SIG-M5 treated with dmso at 0.1 percent for 504 hours (cell line): ENCODE results near the gene ODAD4.

Experiments used
- DNase-seq: peaks from one replicate; lab custom pipeline; 2025; ENCODE audit not compliant: unreplicated experiment; lab: John Stamatoyannopoulos, UW

The ODAD4 gene

GRCh38 chr17:41967141-41967920, 36.9 kb downstream of the ODAD4 start:
- peak; percentile 58 for DNase-seq

- no peak for DNase-seq
Measured at GRCh38 chr17:41967921-41968578, 37.6 kb downstream of the ODAD4 start.

DNA sequence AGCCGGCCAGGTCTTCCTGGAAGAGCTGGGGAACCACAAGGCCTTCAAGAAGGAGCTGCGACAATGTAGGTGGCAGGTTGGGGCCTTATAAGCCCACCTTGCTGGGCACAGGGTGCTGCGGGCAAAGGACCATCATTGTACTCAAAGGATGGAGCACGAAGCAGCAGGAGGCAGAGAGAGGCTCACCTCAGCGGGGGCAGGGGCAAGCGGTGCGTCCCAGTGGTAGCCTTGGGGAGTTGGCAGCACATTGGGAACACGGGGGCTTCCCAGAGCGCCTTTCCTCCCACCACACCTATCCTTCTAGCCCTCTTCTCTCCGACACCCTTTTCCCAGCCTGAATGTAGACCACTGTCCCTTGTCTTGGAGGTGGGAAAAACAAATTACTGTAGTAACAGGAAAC, 38.3 kb downstream of the ODAD4 start:
- DNase-seq = no peak

- no peak for DNase-seq
Measured at GRCh38 chr17:41970901-41971331, 40.5 kb downstream of the ODAD4 start.

- DNase-seq = no peak
Measured at GRCh38 chr17:41971721-41972523, 41.5 kb downstream of the ODAD4 start.

DNA sequence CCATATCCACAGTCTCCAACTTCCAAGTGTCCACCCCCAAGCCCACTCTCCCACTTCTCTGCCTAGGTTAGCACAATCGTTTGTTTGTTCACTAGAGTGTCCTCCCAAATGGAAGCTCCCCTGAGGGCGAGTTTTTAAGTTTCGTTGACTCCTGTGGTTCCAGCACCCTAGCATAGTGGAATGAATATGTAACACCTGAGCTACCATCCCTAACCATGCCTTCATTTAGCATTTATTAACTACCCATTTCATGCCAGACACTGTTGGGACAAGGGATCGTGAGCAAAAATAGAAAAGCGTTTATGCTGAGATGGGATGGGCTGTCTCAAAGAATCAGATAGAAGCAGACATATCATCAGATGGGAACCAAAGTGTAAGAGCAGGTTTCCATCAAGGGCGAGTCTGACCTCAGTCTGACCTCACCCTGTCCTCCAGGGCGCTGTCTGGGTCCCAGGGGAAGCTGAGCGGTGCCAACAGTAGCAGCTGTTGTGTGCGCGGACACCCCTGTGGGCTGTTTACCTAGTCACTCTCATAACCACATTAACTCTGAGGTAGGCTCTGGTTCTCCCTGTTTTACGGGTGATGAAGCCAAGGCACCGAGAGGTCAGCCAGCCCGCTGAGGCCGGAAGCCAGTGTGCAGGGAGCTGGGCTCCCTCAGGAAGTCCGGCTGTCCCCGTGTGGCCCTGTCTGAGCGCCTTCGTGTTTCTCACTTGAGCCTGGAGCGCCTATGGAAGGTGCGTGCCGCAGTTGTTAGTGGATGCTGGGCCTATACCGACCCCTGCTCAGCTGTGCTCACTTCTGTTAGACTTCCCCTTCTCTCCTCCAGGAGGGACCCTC, 42.4 kb downstream of the ODAD4 start:
- peak; percentile 61 for DNase-seq

- no peak for DNase-seq
Measured at GRCh38 chr17:41973408-41973811, 43.0 kb downstream of the ODAD4 start.

DNA sequence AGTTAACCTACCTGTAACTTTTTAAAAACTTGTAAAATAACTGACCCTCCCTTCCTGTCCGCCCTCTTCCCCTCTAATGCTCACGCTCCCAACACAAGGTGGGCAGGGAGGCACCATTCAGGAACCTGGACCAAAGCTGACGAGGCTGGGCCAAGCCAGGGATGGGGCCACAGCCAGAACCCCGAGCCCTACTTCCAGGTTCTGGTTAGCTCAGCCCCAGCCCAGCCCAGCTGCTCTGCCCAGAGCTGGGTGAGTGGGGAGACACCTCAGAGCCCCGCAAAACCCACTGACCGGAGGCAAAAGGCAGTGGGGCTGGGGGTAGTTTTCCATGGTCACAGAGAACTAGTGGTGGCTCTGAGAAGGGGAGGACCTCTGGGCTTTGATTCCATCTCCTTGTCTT, 43.6 kb downstream of the ODAD4 start:
- no peak for DNase-seq

DNA sequence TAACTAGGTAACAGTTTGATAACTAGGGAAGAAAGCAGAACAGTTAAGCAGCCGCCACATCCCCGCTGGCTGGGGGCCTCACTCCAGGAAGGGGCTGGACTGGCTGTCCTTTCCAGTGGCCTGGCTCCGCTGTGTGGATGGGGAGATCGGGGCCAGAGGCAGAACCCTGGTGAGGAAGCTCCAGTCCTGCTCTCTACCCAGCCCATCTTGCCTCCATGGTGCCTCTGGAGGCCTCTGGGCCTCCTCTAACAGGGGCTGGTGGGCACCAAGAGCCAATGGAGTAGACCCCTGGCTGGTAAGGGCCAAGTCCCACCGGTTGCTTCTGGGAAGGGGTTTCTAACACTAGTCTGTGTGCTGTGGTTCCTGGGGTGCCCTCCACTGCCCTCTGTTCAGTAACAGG, 44.2 kb downstream of the ODAD4 start:
- no peak for DNase-seq

DNA sequence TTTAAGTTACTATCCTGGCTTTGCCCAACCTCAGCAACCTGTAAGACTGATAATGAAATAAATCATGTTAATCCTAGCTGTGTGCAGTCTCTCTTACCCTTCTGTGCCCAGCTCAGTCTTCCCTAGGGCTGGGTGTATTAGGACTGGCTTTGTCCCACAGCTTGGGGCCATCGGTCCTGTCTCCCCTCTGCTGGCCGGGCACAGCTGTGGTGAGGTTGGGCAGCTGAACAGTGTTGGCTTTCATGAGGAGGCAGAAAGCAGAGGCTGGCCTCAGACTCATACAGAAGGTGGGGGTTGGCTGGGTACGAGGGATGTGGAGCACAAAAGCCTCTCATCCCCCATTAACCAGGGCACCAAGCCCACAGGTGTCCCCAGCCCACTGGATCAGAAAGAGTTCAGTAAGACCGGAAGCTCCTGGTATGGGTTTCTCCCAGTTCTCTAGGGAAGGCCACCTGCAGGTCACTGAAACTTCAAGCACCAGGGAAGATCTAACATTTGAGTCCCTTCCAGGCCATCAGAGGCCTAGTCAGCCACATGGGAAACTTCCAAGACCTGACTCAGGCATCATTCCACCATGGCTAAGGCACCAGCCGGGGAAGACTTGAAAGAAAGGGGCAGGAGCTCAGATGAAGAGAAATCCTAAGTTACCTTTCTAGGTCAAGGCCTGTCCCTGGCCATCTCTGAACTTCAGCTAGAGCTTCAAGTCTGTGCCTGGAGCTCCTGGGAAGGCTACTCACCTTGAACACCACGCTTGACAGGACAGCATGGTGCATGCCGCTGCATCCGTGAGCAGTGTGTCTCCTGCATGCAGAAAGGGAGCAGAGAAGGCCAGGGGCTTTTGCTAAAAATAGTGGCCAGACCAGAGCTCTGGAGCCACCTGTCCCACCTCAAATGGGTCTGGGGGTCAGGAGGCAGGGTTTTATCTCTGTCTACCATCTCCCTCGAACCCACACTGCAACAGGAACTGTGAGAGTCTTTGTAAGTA, 45.0 kb downstream of the ODAD4 start:
- no peak for DNase-seq

GRCh38 chr17:41976142-41976768, 45.8 kb downstream of the ODAD4 start:
- DNase-seq = no peak

GRCh38 chr17:41977991-41978390, 47.6 kb downstream of the ODAD4 start:
- DNase-seq = no peak

DNA sequence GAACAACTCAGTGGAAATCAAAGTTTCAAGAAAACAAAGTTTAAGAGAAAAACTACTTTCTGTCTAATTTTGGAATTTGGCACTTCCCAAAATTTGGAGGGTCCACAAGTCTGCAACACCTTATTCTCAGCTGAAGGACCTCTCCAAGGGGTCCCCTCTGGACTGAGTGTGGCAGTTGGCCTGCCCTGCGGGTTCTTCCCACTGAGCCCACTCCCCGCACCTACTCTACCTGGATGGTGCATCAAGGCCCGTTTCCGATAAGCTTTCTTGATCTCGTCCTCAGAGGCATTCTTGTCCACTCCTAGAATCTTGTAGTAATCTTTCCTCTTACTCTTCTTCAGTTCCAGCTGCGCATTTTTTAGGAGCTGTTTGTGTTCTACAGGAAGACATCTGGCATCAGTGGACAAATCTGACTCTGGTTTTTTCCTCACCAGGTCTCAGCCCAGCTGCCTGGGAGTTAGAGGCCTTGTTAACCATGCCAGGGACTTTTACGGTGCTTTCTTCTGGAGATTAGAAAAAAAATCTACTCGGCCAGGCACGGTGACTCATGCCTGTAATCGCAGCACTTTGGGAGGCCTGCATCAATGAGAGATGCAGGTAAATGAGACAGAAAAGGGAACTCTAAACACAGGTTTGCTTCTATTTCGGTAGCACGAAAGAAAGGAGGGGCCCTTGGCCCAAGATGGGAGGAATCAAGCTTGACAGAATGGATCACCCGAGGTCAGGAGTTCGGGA, 51.8 kb downstream of the ODAD4 start:
- DNase-seq = no peak

- no peak for DNase-seq
Measured at GRCh38 chr17:41984454-41984853, 54.0 kb downstream of the ODAD4 start.

- no peak for DNase-seq
Measured at GRCh38 chr17:41985919-41986318, 55.5 kb downstream of the ODAD4 start.

- DNase-seq = no peak
Measured at GRCh38 chr17:41986634-41987033, 56.2 kb downstream of the ODAD4 start.

DNA sequence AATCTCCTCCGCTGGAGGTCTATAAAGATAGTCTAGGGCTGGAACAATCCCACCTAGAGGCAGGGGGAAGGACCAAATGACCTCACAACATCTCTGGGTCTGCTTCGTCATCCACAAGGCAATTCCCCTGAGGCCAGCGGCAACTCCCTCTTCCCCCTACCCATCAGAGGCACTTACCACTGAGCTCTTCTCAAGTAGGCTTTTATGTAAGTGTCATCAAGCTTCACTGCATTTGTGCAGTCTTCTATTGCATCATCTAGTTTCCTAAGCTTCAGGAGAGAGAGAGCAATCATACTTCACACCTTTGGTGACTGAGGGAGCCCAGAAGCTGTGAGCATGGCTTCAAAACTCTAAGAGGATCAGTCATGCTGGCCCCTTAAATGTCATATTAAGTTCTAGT, 57.2 kb downstream of the ODAD4 start:
- DNase-seq = no peak

DNA sequence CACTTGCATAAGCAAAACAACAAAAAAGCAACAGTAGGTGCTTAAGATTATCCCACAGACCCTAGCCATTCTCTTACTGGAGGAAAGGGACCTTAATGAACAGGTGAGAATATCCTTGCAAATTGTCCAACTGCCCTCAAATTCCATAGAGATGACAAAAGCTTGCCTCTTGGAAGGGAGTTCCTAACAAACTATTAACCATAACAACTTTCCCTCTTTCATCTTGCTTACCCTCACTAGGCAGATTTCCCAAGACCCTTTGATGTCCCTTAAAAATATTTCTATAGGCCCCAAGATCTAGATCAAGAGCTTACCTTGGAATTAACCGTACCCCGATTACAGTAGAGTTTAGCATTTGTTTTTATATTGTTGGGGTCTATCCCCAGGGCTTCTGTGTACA, 58.0 kb downstream of the ODAD4 start:
- DNase-seq = no peak
